OCI-LY1 (cell line): ENCODE results near the gene ERCC5.

ENCODE experiments used
- H2AFZ ChIP-seq: fragments of 200-600 bp; sonication (generic), shearing (Covaris generic); 2 replicates; pipeline ENCODE4 v1.6.0; 2014; ENCODE audit warnings: antibody characterized with exemption, mild to moderate bottlenecking, low read length
- H3F3A ChIP-seq: fragments of 200-600 bp; sonication (generic), shearing (Covaris generic); 2 replicates; pipeline ENCODE4 v1.6.0; 2014; ENCODE audit warnings: mild to moderate bottlenecking, antibody characterized with exemption, low read length, moderate library complexity; ENCODE audit not compliant: insufficient read depth
- H3K27ac ChIP-seq: fragments of 200-600 bp; sonication (generic); 2 replicates; pipeline ENCODE4 v1.5.1; 2014; ENCODE audit warnings: low read length, mixed run types, mild to moderate bottlenecking, low read depth; ENCODE audit not compliant: poor library complexity, severe bottlenecking
- H3K27me3 ChIP-seq: fragments of 200-600 bp; sonication (generic); 2 replicates; pipeline ENCODE4 v1.6.0; 2014; ENCODE audit warnings: antibody characterized with exemption, mild to moderate bottlenecking, low read length, moderate library complexity; ENCODE audit not compliant: insufficient read depth
- H3K36me3 ChIP-seq: fragments of 200-600 bp; sonication (generic); 2 replicates; pipeline ENCODE4 v1.6.1; 2014; ENCODE audit warnings: mild to moderate bottlenecking, antibody characterized with exemption, low read length, moderate library complexity, mixed read lengths; ENCODE audit not compliant: insufficient read depth
- H3K4me1 ChIP-seq: fragments of 200-600 bp; sonication (generic); 2 replicates; pipeline ENCODE4 v1.5.1; 2014; ENCODE audit warnings: mild to moderate bottlenecking, low read length, moderate library complexity; ENCODE audit not compliant: insufficient read depth, severe bottlenecking
- H3K4me2 ChIP-seq: fragments of 200-600 bp; sonication (generic), shearing (Covaris generic); 2 replicates; pipeline ENCODE4 v1.6.1; 2014; ENCODE audit warnings: low read length
- H3K4me3 ChIP-seq: fragments of 200-600 bp; sonication (generic); 2 replicates; pipeline ENCODE4 v1.5.1; 2014; ENCODE audit warnings: low read length, low read depth, mild to moderate bottlenecking, mixed read lengths; ENCODE audit not compliant: poor library complexity, severe bottlenecking
- H3K79me2 ChIP-seq: fragments of 200-600 bp; shearing (Covaris generic); 2 replicates; pipeline ENCODE4 v1.6.1; 2016; ENCODE audit warnings: mixed run types, low read length, mixed read lengths; ENCODE audit not compliant: insufficient read depth
- H3K9ac ChIP-seq: fragments of 200-600 bp; sonication (generic), shearing (Covaris generic); 2 replicates; pipeline ENCODE4 v1.6.1; 2014; ENCODE audit warnings: mild to moderate bottlenecking, low read length, mixed read lengths
- H3K9me2 ChIP-seq: fragments of 200-600 bp; sonication (generic), shearing (Covaris generic); 2 replicates; pipeline ENCODE4 v1.6.1; 2014; ENCODE audit warnings: low read depth, mild to moderate bottlenecking, low read length, mixed read lengths
- H3K9me3 ChIP-seq: fragments of 200-600 bp; shearing (Covaris generic); 2 replicates; pipeline ENCODE4 v1.6.1; 2014; ENCODE audit warnings: low read length, mixed read lengths
- H4K20me1 ChIP-seq: fragments of 200-600 bp; sonication (generic), shearing (Covaris generic); 2 replicates; pipeline ENCODE4 v1.6.0; 2016; ENCODE audit warnings: mild to moderate bottlenecking, low read length; ENCODE audit not compliant: insufficient read depth
- CTCF ChIP-seq: fragments of 200-600 bp; sonication (generic), shearing (Covaris generic); IDR thresholded peaks from 2 replicates; pipeline ENCODE4 v1.5.1; 2017; ENCODE audit warnings: mild to moderate bottlenecking, antibody characterized with exemption, low read length, moderate library complexity, mixed read lengths
- EZH2 ChIP-seq: fragments of 200-600 bp; sonication (generic), shearing (Covaris generic); IDR thresholded peaks from 2 replicates; pipeline ENCODE4 v1.8.0; 2017; ENCODE audit warnings: borderline replicate concordance, mixed run types, mild to moderate bottlenecking, antibody characterized with exemption, low read length, moderate library complexity, mixed read lengths

The ERCC5 gene

GRCh38 chr13:102901615-102902305, 55.9 kb downstream of the ERCC5 start:
- H3K9ac ChIP-seq, result no peak overlapping the region
- no peaks in the 10 kb centered on the region for H3K79me2 ChIP-seq
- no peak for TF ChIP-seq EZH2
- TF ChIP-seq CTCF, result no peak
- H3F3A ChIP-seq, result no peaks in the 10 kb centered on the region
- no peak overlapping the region for H3K4me2 ChIP-seq
- no peak overlapping the region for H2AFZ ChIP-seq
- no peaks in the 10 kb centered on the region for H3K9me2 ChIP-seq
- no peaks in the 10 kb centered on the region for H3K4me1 ChIP-seq
- H3K4me3 ChIP-seq, result no peak overlapping the region
- no peak overlapping the region for H3K27ac ChIP-seq
- H3K9me3 ChIP-seq, result no peaks in the 10 kb centered on the region
- no peaks in the 10 kb centered on the region for H4K20me1 ChIP-seq
- H3K36me3 ChIP-seq, result no peaks in the 10 kb centered on the region
- H3K27me3 ChIP-seq, result no peaks in the 10 kb centered on the region

- Histone ChIP-seq H3K9me3 (no peaks in the 10 kb centered on the region), H3K9ac (no peak overlapping the region), H3K4me3 (no peak overlapping the region), H3K27ac (no peak overlapping the region), H3K36me3 (no peaks in the 10 kb centered on the region), H2AFZ (no peak overlapping the region), H3K4me1 (no peaks in the 10 kb centered on the region), H3K27me3 (no peaks in the 10 kb centered on the region), H3K9me2 (no peaks in the 10 kb centered on the region), H4K20me1 (no peaks in the 10 kb centered on the region), H3K79me2 (no peaks in the 10 kb centered on the region), H3F3A (no peaks in the 10 kb centered on the region), H3K4me2 (no peak overlapping the region)
- TF ChIP-seq EZH2, result no peak
- no peak for TF ChIP-seq CTCF
Measured at GRCh38 chr13:102902789-102903347, 57.0 kb downstream of the ERCC5 start.

- Histone ChIP-seq H3K9me2 (no peaks in the 10 kb centered on the region), H3K27me3 (no peaks in the 10 kb centered on the region), H3F3A (no peaks in the 10 kb centered on the region), H3K4me3 (no peak overlapping the region), H3K9me3 (no peaks in the 10 kb centered on the region), H3K4me1 (no peaks in the 10 kb centered on the region), H3K36me3 (no peaks in the 10 kb centered on the region), H2AFZ (no peak overlapping the region), H3K27ac (no peak overlapping the region), H3K79me2 (no peaks in the 10 kb centered on the region), H3K4me2 (no peak overlapping the region), H4K20me1 (no peaks in the 10 kb centered on the region), H3K9ac (no peak overlapping the region)
- peak; percentile 96 for TF ChIP-seq CTCF
- TF ChIP-seq EZH2, result no peak
Measured at GRCh38 chr13:102903659-102904407, 58.0 kb downstream of the ERCC5 start.
